NCI-H2227 (cell line): ENCODE measurements around the gene ZNF518A.

Experiments used
- DNase-seq: peaks from one replicate; lab custom pipeline; 2025; ENCODE audit not compliant: unreplicated experiment; lab: John Stamatoyannopoulos, UW

Gene ZNF518A

GRCh38 chr10:96129387-96130325, at the start of gene ZNF518A:
Gene ZNF518A, plus strand, starts transcription at chr10:96130297. Its CDS starts 26,026 bp downstream, at chr10:96156323.
- DNase-seq: peak; percentile 95

- DNase-seq: no peak
Measured at GRCh38 chr10:96082153-96082552, 47.9 kb upstream of the ZNF518A start.

- DNase-seq: no peak
Measured at GRCh38 chr10:96082748-96083147, 47.3 kb upstream of the ZNF518A start.

- DNase-seq: no peak
Measured at GRCh38 chr10:96089116-96089515, 41.0 kb upstream of the ZNF518A start.

GRCh38 chr10:96089670-96090462, 40.2 kb upstream of the ZNF518A start:
- peak; percentile 95 for DNase-seq

- no peak for DNase-seq
Measured at GRCh38 chr10:96090463-96090800, 39.7 kb upstream of the ZNF518A start.

GRCh38 chr10:96092999-96093767, 36.9 kb upstream of the ZNF518A start:
- DNase-seq: no peak

GRCh38 chr10:96093948-96094347, 36.1 kb upstream of the ZNF518A start:
- DNase-seq: no peak

GRCh38 chr10:96096958-96097357, 33.1 kb upstream of the ZNF518A start:
- DNase-seq: no peak

GRCh38 chr10:96097865-96098264, 32.2 kb upstream of the ZNF518A start:
- no peak for DNase-seq

- DNase-seq: no peak
Measured at GRCh38 chr10:96107623-96108038, 22.5 kb upstream of the ZNF518A start.

- no peak for DNase-seq
Measured at GRCh38 chr10:96112531-96112930, 17.6 kb upstream of the ZNF518A start.

- peak; percentile 86 for DNase-seq
Measured at GRCh38 chr10:96118604-96119450, 11.3 kb upstream of the ZNF518A start.

GRCh38 chr10:96122824-96123223, 7.3 kb upstream of the ZNF518A start:
- no peak for DNase-seq

- peak; percentile 69 for DNase-seq
Measured at GRCh38 chr10:96124230-96125141, 5.6 kb upstream of the ZNF518A start.

GRCh38 chr10:96125142-96125515, 5.0 kb upstream of the ZNF518A start:
- no peak for DNase-seq

GRCh38 chr10:96130326-96130995, 364 bp downstream of the ZNF518A start:
- DNase-seq: peak; percentile 87

GRCh38 chr10:96131621-96132020, 1.5 kb downstream of the ZNF518A start:
- DNase-seq: no peak

- no peak for DNase-seq
Measured at GRCh38 chr10:96133135-96133534, 3.0 kb downstream of the ZNF518A start.
